Kidney glomerular epithelial cell (primary cell): Measurements from ENCODE around the gene SLC7A5.
"Not testable (repeated sequence)": the region's sequence is repeated elsewhere in the genome, so short reads cannot be mapped to it uniquely, and the experiment has no call there.

Source experiments
- DNase-seq: peaks from one replicate; lab custom pipeline; 2025; lab: John Stamatoyannopoulos, UW

SLC7A5 gene

DNA sequence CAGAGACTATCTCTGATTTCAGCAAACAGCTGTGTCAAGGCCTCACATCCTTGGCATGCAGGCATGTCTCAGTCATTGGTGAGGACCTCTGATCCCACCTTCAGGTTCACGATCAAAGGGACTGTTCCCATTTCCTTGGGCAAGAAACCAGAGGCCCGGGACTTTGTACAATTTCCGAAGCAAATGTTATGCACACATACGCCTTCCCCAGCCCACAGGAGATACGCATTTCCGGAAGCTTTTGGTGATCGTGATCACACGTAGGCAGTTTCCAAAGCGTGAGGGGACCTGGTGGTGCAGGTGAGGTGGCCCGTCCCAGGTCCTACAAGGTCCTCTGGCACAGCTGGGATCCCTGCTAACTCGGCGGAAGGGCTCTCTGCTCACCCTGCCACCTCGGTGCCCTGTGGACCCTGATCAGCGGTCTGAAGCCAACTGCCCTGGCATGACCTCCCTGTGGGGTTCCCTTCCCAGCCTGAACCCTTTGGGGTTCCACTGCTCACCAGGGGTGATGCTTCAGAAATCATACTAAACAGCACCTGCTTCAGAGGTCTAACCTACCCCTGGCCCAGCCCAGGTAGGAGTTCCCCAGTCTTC lies 74.7 kb downstream of the SLC7A5 start:
- DNase-seq: no peak

DNA sequence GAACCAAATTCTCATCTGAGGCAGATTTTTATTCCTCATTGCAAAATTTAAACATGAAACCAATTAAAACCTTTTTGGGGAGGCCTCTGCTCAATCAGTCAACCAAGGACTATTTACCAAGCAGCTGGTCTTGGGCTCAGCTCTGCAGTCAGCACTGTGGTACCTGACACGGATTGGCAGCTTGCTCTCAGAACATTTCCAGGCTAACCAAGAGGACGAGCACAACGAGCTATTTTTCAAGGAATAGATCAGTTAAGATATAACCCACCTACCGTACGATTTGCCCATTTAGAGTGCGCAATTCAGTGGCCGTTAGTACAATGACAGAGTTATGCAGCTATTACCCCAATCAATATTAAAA lies 77.1 kb downstream of the SLC7A5 start:
- no peak for DNase-seq

DNA sequence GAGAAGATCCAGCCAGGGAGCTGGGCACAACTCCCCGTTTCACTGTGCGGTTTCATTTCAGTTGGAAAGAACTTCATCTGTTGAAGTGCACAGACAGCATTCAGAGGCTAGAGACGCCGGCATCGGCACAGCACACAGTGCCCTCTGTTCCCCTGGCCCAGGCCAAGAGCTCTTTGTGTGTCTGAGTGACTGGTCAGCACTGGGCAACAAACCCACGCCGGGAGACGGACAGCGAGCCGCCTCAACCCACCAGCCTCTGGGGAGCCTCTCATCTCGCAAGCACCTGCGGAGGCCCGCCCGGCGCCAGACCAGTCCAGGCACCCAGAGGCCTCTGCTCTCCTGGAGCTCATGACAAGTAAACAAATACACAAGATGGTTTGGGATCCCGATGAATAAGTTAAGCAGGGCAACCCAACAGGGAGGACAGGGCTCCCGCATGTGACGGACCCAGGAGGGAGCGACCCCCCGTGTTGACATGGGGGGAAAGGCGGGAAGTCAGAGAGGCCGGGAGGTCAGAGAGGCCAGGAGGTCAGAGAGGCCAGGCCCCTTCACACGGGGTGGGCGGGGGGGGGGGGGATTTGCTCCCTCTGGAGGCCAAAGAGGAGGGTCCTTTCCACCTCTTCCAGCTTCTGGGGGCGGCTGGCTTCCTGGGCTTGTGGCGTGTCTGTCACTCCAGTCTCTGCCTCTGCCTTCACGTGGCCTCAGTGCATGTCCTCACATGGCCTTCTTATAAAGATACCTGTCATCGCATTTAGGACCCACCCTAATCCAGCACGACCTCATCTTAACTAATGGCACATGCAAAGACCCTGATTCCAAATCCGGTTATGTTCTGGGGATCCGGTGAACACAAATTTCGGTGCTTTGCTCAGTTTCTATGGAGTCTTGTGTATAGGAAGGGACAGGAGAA lies 77.8 kb downstream of the SLC7A5 start:
- DNase-seq: no peak

DNA sequence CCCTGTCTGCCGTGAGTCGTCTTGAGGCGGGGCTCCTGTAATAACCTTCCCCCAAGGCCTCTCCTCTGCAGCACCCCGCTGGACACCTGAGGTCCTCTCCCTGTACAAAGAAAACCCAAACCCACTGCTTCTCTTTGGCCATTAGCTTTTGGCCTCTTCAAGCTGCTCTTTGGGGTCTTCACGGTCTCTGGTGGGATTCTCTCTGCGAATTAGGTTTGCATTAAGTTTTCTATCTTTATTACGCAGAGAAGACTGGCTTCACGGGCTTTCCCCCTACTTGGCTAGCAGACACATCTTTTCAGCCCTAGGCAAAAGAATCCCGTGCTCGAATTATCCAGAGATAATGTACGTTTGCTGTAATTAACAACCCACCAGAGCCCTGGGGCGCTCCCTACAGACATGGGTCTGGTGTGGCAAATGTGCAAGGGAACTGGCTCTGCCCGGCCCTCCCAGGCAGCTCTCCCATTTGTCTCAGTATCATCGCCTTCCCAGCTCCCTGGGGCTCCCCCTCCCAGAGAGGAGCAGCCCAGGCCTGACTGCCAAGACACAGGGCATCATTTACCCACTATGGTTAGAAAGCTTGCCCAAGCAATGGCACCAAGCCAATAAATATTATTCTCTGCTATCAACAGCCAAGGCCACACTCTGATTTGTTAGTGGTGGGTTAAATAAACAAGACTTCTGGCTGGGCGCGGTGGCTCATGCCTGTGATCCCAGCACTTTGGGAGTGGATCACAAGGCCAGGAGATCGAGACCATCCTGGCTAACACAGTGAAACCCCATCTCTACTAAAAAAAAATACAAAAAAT lies 78.8 kb downstream of the SLC7A5 start:
- no peak for DNase-seq

DNA sequence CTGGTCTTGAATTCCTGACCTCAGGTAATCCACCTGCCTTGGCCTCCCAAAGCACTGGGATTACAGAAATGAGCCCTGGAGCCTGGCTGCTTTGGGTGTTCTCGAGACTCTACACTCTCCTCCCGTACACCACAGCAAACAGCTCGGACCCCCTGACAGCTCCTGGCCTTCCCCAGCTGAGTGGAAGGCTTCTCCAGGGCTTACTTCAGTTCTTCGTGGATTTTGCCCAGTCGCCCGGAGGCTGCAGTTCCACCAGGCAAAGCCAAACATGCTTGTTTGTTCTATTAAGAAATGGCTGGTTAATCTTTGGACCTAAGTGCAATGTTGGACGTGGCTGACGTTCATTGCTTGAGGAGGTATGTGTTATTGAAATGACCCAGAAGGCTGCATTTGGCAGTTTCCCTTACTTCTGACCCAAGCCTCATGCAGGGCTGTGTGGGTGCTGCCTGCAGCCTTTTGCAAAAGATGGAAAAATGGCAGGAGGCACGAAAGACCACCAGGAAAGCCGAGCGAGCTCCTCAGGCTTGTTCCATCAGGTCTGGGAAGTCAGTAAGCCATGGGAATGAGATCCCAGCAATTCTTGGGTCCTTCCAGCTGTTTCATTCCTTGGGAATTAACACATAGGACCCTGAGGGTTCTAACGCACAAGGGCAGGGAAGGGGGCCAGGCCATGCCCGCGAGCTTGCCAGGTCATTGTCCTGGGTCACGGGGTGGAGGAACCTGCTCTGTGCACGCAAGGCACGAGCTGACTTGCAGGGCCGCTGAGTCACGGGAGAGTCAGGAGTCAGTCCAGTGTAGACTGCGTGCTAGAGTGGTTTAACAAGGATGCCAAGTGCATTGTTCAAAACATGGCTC lies 79.6 kb downstream of the SLC7A5 start:
- peak; percentile 8 for DNase-seq

DNA sequence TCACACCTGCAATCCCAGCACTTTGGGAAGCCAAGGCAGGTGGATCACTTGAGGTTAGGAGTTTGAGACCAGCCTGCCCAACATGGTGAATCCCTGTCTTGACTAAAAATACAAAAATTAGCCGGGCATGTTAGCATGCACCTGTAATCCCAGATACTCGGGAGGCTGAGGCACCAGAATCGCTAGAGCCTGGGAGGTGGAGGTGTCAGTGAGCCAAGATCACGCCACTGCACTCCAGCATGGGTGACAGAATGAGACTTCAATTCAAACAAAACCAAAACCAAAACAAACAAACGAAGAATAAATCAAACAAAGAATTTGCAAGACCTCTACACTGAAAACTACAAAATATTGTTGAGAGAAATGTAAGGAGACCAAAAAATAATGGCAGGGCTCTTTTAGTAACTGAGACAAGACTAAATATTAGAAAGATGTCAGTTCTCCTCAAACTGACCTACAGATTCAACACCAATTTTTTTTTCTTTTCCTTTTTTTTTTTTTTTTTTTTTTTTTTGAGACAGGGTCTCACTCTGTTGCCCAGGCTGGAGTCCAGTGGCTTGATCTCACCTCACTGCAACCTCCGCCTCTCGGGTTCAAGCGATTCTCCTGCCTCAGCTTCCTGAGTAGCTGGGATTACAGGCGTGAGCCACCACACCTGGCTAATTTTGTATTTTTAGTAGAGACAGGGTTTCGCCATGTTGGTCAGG lies 80.4 kb downstream of the SLC7A5 start:
- DNase-seq: not testable (repeated sequence)

DNA sequence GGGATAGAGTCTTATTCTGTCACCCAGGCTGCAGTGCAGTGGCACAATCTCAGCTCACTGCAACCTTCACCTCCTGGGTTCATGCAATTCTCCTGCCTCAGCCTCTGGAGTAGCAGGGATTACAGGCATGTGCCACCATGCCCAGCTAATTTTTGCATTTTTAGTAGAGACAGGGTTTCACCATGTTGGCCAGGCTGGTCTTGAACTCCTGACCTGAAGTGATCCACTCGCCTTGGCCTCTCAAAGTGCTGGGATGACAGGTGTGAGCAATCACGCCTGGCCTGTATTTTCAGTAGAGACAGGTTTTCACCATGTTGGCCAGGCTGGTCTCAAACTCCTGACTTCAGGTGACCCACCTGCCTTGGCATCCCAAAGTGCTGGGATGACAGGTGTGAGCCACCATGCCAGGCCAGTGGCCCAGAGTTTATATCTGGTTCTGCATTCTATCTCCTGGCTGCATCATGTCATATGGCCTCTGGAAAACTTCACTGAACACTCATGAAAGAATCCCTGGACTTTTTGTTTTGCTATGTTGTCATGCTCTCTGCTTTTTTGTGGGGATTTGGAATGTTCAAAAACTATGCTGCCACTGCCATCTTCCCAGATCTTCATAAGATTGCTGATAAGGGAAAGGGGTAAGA lies 81.7 kb downstream of the SLC7A5 start:
- not testable (repeated sequence) for DNase-seq

DNA sequence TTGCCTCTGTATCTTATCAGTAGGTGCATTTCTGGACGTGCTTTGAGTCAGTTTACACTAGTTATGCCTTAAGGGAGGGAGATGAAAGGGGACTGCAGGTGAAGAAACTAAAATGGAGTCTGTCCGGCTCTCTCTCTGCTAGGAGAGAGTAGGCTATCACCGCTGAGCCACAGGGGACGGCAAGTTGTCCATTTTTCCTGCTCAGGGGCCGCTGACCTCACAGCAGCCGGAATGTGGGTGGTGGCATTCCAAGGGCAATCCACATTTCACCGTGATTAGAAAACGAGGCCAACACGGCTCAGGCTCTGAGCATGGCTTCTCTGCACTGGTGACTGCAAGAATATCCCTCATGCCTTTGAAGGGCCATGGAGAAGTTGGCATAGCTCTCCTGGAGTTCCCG lies 84.5 kb downstream of the SLC7A5 start:
- peak; percentile 7 for DNase-seq

DNA sequence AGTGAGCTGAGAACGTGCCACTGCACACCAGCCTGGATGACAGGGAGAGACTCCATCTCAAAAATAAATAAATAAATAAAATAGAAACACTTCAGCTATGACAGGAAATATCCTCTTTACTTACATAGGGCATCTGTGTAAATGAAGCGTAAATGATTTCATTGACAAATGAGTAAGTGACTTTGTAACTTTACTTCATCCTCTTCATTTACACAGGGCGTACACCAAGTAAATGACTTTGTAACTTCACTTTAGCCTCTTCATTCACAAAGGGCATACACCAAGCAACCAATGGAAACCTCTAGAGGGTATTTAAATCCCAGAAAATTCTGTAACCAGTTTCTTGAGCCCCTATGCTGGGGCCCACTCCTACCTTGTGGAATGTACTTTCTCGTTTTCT lies 87.3 kb downstream of the SLC7A5 start:
- DNase-seq: no peak

DNA sequence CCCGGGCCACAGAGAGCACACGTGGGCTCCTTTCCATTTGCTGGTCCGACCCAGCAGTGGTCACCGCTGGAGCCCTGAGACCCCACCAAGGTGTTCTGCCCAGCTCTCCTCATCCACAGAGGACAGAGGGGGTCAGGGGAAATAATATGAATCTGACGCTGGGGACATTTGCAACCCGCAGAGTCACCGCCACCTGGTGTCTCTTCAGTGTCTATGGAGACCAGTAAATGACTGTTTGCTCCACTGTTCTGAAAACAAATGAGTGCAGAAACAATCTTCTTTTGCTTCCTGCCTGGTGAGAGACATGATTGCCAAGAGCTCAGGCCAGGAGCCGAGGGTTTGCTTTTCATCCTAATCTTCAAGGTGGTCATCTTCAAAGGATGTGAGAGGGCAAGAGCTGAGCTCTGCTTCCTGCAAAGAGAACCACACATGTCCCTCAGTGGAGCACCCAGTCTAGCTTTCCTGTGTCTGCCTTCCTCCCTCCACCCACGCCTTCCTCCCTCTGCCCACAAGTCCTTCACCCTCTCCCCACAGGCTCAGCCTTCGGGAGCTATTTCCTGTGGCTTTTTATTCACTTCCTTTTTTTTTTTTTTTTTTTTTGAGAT lies 88.8 kb downstream of the SLC7A5 start:
- DNase-seq: no peak
